Osteoblast (primary cell): ENCODE data around the gene NMNAT3. TPM values are rescaled to one million over a fixed set of nuclear protein-coding genes. Genes with fewer than 3 reads are reported as not detected.

Source experiments
- DNase-seq: peaks from one replicate; pipeline ENCODE4 v3.0.0; 2011; ENCODE audit warnings: low spot score, mixed read lengths; ENCODE audit not compliant: insufficient read length; ENCODE audit errors: missing footprints
- H2AFZ ChIP-seq: 2 replicates; pipeline ENCODE4 v1.6.0; 2011; ENCODE audit warnings: mild to moderate bottlenecking, low read length
- H3K27ac ChIP-seq: 2 replicates; pipeline ENCODE4 v1.5.1; 2011; ENCODE audit warnings: mild to moderate bottlenecking, low read depth, low read length, moderate library complexity
- H3K27me3 ChIP-seq: 2 replicates; pipeline ENCODE4 v1.6.0; 2012; ENCODE audit warnings: mild to moderate bottlenecking, control low read depth, inconsistent platforms, low read length, moderate library complexity; ENCODE audit not compliant: insufficient read depth
- H3K36me3 ChIP-seq: 2 replicates; pipeline ENCODE4 v1.5.1; 2011; ENCODE audit warnings: mild to moderate bottlenecking, low read length, control low read depth, moderate library complexity; ENCODE audit not compliant: insufficient read depth
- H3K4me1 ChIP-seq: 2 replicates; pipeline ENCODE4 v1.5.1; 2011; ENCODE audit warnings: mild to moderate bottlenecking, low read length, control low read depth, moderate library complexity; ENCODE audit not compliant: insufficient read depth
- H3K4me2 ChIP-seq: 2 replicates; pipeline ENCODE4 v1.6.0; 2011; ENCODE audit warnings: mild to moderate bottlenecking, low read length; ENCODE audit not compliant: insufficient read depth
- H3K4me3 ChIP-seq: fragments of 200-600 bp; sonication (generic); 3 replicates; pipeline ENCODE4 v1.5.1; 2012; ENCODE audit warnings: mild to moderate bottlenecking, low read length, inconsistent platforms; ENCODE audit not compliant: insufficient read depth
- H3K79me2 ChIP-seq: 2 replicates; pipeline ENCODE4 v1.6.0; 2012; ENCODE audit warnings: mild to moderate bottlenecking, low read length, control low read depth, inconsistent platforms; ENCODE audit not compliant: insufficient read depth
- H3K9me3 ChIP-seq: 2 replicates; pipeline ENCODE4 v1.5.1; 2011; ENCODE audit warnings: low read depth, low read length, control low read depth
- H4K20me1 ChIP-seq: 2 replicates; pipeline ENCODE4 v1.6.0; 2012; ENCODE audit warnings: mild to moderate bottlenecking, low read length, control low read depth; ENCODE audit not compliant: insufficient read depth
- CTCF ChIP-seq: IDR thresholded peaks from 2 replicates; pipeline ENCODE4 v1.5.1; 2011; ENCODE audit warnings: mild to moderate bottlenecking, low read depth, low read length, moderate library complexity; ENCODE audit errors: extremely low read depth
- total RNA-seq: library from RNA; depleted of rRNA; stranded (reverse); fragments of >200 nt; gene quantifications from 2 replicates; pipeline ENCODE4 v1.2.3, GENCODE V29; 2012

NMNAT3 gene
- total RNA-seq, 1 donor: 0.36 TPM

- no peak for TF ChIP-seq CTCF
- peaks cover 4% of the 10 kb centered on the region for H3K27me3 ChIP-seq
- no peaks in the 10 kb centered on the region for H3K9me3 ChIP-seq
- H3K4me3 ChIP-seq: no peak overlapping the region
- H3K79me2 ChIP-seq: no peaks in the 10 kb centered on the region
- H4K20me1 ChIP-seq: no peaks in the 10 kb centered on the region
- no peaks in the 10 kb centered on the region for H3K36me3 ChIP-seq
- peak; percentile 86 for DNase-seq
- no peak overlapping the region for H2AFZ ChIP-seq
- peaks cover 11% of the 10 kb centered on the region for H3K4me1 ChIP-seq
- H3K4me2 ChIP-seq: peak overlapping the region; percentile 12
- H3K27ac ChIP-seq: no peak overlapping the region
These were observed 143.3 kb downstream of the NMNAT3 start for GRCh38 chr3:139534455-139534812.

- Histone ChIP-seq H2AFZ (no peak overlapping the region), H3K9me3 (no peaks in the 10 kb centered on the region), H3K79me2 (no peaks in the 10 kb centered on the region), H3K4me2 (peak overlapping the region; percentile 12), H3K27ac (no peak overlapping the region), H3K4me3 (no peak overlapping the region), H3K27me3 (peaks cover under 1% of the 10 kb centered on the region), H4K20me1 (no peaks in the 10 kb centered on the region), H3K4me1 (peaks cover 11% of the 10 kb centered on the region), H3K36me3 (no peaks in the 10 kb centered on the region)
- peak; percentile 68 for DNase-seq
- TF ChIP-seq CTCF: no peak
These were observed 143.9 kb downstream of the NMNAT3 start for GRCh38 chr3:139533781-139534454.

GRCh38 chr3:139532976-139533375 lies 144.8 kb downstream of the NMNAT3 start:
- no peak overlapping the region for H3K27ac ChIP-seq
- peaks cover 11% of the 10 kb centered on the region for H3K4me1 ChIP-seq
- DNase-seq: no peak
- TF ChIP-seq CTCF: no peak
- no peaks in the 10 kb centered on the region for H3K36me3 ChIP-seq
- no peaks in the 10 kb centered on the region for H3K27me3 ChIP-seq
- H3K4me2 ChIP-seq: no peak overlapping the region
- no peaks in the 10 kb centered on the region for H3K9me3 ChIP-seq
- no peaks in the 10 kb centered on the region for H4K20me1 ChIP-seq
- no peak overlapping the region for H2AFZ ChIP-seq
- H3K4me3 ChIP-seq: no peak overlapping the region
- H3K79me2 ChIP-seq: no peaks in the 10 kb centered on the region

- TF ChIP-seq CTCF: no peak
- Histone ChIP-seq H3K79me2 (no peaks in the 10 kb centered on the region), H3K4me3 (no peak overlapping the region), H4K20me1 (no peaks in the 10 kb centered on the region), H3K27me3 (no peaks in the 10 kb centered on the region), H3K36me3 (no peaks in the 10 kb centered on the region), H3K27ac (no peak overlapping the region), H3K9me3 (no peaks in the 10 kb centered on the region), H3K4me2 (no peak overlapping the region), H3K4me1 (peaks cover 11% of the 10 kb centered on the region), H2AFZ (no peak overlapping the region)
- DNase-seq: no peak
These were observed 147.1 kb downstream of the NMNAT3 start for GRCh38 chr3:139530717-139531116.
